Karpas-422 (cell line): ENCODE measurements around the gene EFCAB7. TPM values are rescaled to one million over a fixed set of nuclear protein-coding genes. Genes with fewer than 3 reads are reported as not detected.
"Not testable (repeated sequence)": the region's sequence is repeated elsewhere in the genome, so short reads cannot be mapped to it uniquely, and the experiment has no call there.

ENCODE experiments used
- DNase-seq: peaks from one replicate; pipeline ENCODE4 v3.0.0-alpha.2; 2015
- H2AFZ ChIP-seq: fragments of 200-600 bp; sonication (generic); 2 replicates; pipeline ENCODE4 v1.6.1; 2014; ENCODE audit warnings: antibody characterized with exemption, low read length, mixed read lengths
- H3K27ac ChIP-seq: fragments of 200-600 bp; sonication (generic); 2 replicates; pipeline ENCODE4 v1.5.1; 2014; ENCODE audit warnings: mild to moderate bottlenecking, low read length, moderate library complexity
- H3K27me3 ChIP-seq: fragments of 200-600 bp; sonication (generic); 2 replicates; pipeline ENCODE4 v1.6.1; 2014; ENCODE audit warnings: low read length, mixed read lengths
- H3K36me3 ChIP-seq: fragments of 200-600 bp; sonication (generic); 2 replicates; pipeline ENCODE4 v1.6.1; 2014; ENCODE audit warnings: low read length, mixed read lengths; ENCODE audit not compliant: insufficient read depth
- H3K4me1 ChIP-seq: fragments of 200-600 bp; sonication (generic); 2 replicates; pipeline ENCODE4 v1.6.1; 2014; ENCODE audit warnings: mild to moderate bottlenecking, low read length, mixed read lengths
- H3K4me2 ChIP-seq: fragments of 200-600 bp; sonication (generic); 2 replicates; pipeline ENCODE4 v1.6.1; 2014; ENCODE audit warnings: low read length, low read depth, mild to moderate bottlenecking; ENCODE audit not compliant: poor library complexity, severe bottlenecking
- H3K4me3 ChIP-seq: fragments of 200-600 bp; sonication (generic); 2 replicates; pipeline ENCODE4 v1.5.1; 2014; ENCODE audit warnings: mild to moderate bottlenecking, antibody characterized with exemption, low read length, mixed read lengths
- H3K79me2 ChIP-seq: fragments of 200-600 bp; sonication (generic); 2 replicates; pipeline ENCODE4 v1.6.1; 2014; ENCODE audit warnings: mild to moderate bottlenecking, low read length, mixed read lengths
- H3K9ac ChIP-seq: fragments of 200-600 bp; sonication (generic); 2 replicates; pipeline ENCODE4 v1.6.0; 2014; ENCODE audit warnings: low read length
- H3K9me2 ChIP-seq: fragments of 200-600 bp; sonication (generic), shearing (Covaris generic); replicated peaks from 2 replicates; pipeline ENCODE4 v1.6.0; 2014; ENCODE audit warnings: mild to moderate bottlenecking, low read length, moderate library complexity; ENCODE audit not compliant: insufficient read depth
- H3K9me3 ChIP-seq: fragments of 300-700, 200-600 bp; sonication (generic); 2 replicates; pipeline ENCODE4 v1.6.1; 2014; ENCODE audit warnings: low read length, mixed read lengths
- H4K20me1 ChIP-seq: fragments of 200-600 bp; sonication (generic); 2 replicates; pipeline ENCODE4 v1.6.1; 2014; ENCODE audit warnings: mild to moderate bottlenecking, antibody characterized with exemption, low read length, low read depth; ENCODE audit not compliant: insufficient read depth
- total RNA-seq: library from RNA; depleted of rRNA; stranded (reverse); fragments of >200 nt; shearing (Covaris generic); gene quantifications from 2 replicates; pipeline ENCODE4 v1.2.3, GENCODE V29; 2014; ENCODE audit warnings: low replicate concordance

Gene EFCAB7
- total RNA-seq, 1 experiment from 2014 or later: 20.0 TPM

DNA sequence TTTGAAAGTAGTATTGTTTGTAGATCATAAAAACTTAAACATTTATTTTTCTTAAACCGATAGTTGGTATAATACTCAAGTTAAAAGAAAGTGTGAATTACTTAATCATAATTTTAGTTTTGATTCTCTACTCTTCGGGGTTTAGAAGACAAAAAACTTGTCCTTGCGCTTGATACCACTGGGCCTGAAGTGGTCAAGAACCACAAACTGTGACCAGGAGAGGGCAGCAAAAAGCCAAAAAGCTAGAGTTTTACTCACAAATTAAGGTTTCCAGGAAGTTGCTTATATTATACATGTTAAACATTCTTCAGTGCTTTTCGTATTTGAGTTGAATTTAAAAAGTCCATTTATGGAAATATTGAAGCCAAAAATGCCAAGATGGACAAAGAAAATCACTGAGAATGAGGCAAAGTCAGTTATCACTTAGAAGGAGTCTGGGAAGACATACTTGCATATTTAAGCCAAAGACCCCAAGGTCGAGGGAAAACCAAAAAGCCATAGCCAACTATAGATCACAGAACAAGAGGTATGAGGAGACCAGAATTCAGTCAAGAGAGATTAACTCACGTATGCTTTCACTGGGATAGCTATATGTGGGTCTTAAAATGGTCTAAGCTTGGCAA is 34.2 kb downstream of the EFCAB7 start:
- H3K4me2 ChIP-seq: no peak overlapping the region
- H3K9me2 ChIP-seq: no peaks in the 10 kb centered on the region
- no peak overlapping the region for H3K9ac ChIP-seq
- no peaks in the 10 kb centered on the region for H3K27me3 ChIP-seq
- peak; percentile 72 for DNase-seq
- H3K4me1 ChIP-seq: no peaks in the 10 kb centered on the region
- no peak overlapping the region for H3K4me3 ChIP-seq
- H3K36me3 ChIP-seq: 0 out of 2 replicates have a peak, but pooled peaks cover 3% of the 10 kb centered on the region
- H3K9me3 ChIP-seq: no peaks in the 10 kb centered on the region
- H3K79me2 ChIP-seq: no peaks in the 10 kb centered on the region
- H4K20me1 ChIP-seq: no peaks in the 10 kb centered on the region
- H2AFZ ChIP-seq: peak overlapping the region; percentile 57
- no peak overlapping the region for H3K27ac ChIP-seq

- Histone ChIP-seq H3K36me3 (0 out of 2 replicates have a peak, but pooled peaks cover 3% of the 10 kb centered on the region), H3K4me3 (no peak overlapping the region), H4K20me1 (no peaks in the 10 kb centered on the region), H3K9me3 (no peaks in the 10 kb centered on the region), H2AFZ (no peak overlapping the region), H3K79me2 (peaks cover 2% of the 10 kb centered on the region; the same call in 1 of the 2 replicates), H3K27ac (no peak overlapping the region), H3K9ac (no peak overlapping the region), H3K4me2 (no peak overlapping the region), H3K4me1 (no peaks in the 10 kb centered on the region), H3K9me2 (no peaks in the 10 kb centered on the region), H3K27me3 (no peaks in the 10 kb centered on the region)
- DNase-seq: no peak
Measured at GRCh38 chr1:63559357-63559756, 36.0 kb downstream of the EFCAB7 start.

DNA sequence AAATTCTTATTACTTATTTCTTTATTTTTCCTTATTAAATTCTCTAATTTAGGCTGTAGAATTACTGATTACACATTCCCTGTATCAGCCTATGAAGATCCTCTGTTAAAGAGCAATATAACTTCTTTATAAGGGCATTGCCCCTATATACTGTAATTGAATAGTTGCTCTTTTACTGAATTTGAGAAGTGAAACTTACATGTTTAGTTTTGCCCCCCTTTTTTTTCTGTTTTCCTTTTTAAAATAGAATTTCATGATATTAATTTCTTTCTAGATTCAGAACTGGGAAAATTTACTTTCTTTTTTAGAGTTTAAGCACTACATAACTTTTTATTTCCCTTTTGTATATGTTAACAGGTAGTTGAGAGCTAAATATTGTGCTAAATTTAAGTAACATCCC is 40.4 kb downstream of the EFCAB7 start:
- Histone ChIP-seq H3K4me3 (no peak overlapping the region), H3K9ac (no peak overlapping the region), H3K4me1 (no peaks in the 10 kb centered on the region), H3K79me2 (peaks cover 2% of the 10 kb centered on the region; the same call in 1 of the 2 replicates), H3K9me3 (no peaks in the 10 kb centered on the region), H3K27me3 (no peaks in the 10 kb centered on the region), H3K9me2 (no peaks in the 10 kb centered on the region), H2AFZ (no peak overlapping the region), H3K4me2 (no peak overlapping the region), H3K27ac (no peak overlapping the region), H4K20me1 (no peaks in the 10 kb centered on the region), H3K36me3 (0 out of 2 replicates have a peak, but pooled peaks cover 3% of the 10 kb centered on the region)
- DNase-seq: no peak

DNA sequence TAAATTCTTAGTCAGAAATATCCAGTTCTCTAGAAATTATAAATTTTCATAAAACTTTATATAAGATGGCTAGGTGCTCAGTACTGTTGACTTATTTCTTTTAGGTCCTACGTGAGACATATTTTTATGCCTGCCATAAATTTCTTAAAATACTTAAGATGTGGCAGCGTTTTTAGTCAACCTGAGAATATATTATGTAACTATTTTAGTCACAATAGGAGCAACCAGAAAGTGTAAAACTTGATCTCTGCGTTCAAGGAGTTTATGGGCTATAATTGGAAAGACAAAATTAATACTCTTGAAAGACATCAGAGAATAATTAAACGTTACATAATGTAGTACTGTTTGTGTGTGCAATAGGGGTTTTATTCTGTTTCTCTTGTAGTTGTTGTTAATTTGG is 45.7 kb downstream of the EFCAB7 start:
- Histone ChIP-seq H3K9me3 (no peaks in the 10 kb centered on the region), H3K4me3 (no peak overlapping the region), H3K9ac (no peak overlapping the region), H3K4me1 (no peaks in the 10 kb centered on the region), H3K36me3 (no peaks in the 10 kb centered on the region), H3K79me2 (no peaks in the 10 kb centered on the region), H3K27ac (no peak overlapping the region), H2AFZ (no peak overlapping the region), H4K20me1 (no peaks in the 10 kb centered on the region), H3K9me2 (no peaks in the 10 kb centered on the region), H3K4me2 (no peak overlapping the region), H3K27me3 (no peaks in the 10 kb centered on the region)
- no peak for DNase-seq

GRCh38 chr1:63569640-63570316 is 46.5 kb downstream of the EFCAB7 start:
- Histone ChIP-seq H3K9ac (no peak overlapping the region), H2AFZ (no peak overlapping the region), H3K4me1 (no peaks in the 10 kb centered on the region), H3K27me3 (no peaks in the 10 kb centered on the region), H3K9me2 (no peaks in the 10 kb centered on the region), H3K4me2 (no peak overlapping the region), H3K27ac (no peak overlapping the region), H3K4me3 (no peak overlapping the region), H3K9me3 (no peaks in the 10 kb centered on the region), H3K79me2 (no peaks in the 10 kb centered on the region), H3K36me3 (no peaks in the 10 kb centered on the region), H4K20me1 (no peaks in the 10 kb centered on the region)
- DNase-seq: no peak

DNA sequence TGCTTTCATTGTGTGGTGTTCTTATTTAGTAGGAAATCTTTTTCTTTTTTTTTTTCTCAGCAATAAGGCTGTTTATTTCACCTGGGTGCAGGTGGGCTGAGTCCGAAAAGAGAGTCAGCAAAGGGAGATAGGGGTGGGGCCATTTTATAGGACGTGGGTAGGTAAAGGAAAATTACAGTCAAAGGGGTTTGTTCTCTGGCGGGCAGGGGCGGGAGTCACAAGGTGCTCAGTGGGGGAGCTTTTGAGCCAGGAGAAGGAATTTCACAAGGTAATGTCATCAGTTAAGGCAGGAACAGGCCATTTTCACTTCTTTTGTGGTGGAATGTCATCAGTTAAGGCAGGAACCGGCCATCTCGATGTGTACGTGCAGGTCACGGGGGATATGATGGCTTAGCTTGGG is 49.4 kb downstream of the EFCAB7 start:
- H3K79me2 ChIP-seq, H2AFZ ChIP-seq, H3K36me3 ChIP-seq, H3K4me3 ChIP-seq, H3K27ac ChIP-seq, DNase-seq, H4K20me1 ChIP-seq, H3K4me2 ChIP-seq, H3K27me3 ChIP-seq, H3K9ac ChIP-seq, H3K9me3 ChIP-seq, H3K9me2 ChIP-seq, H3K4me1 ChIP-seq: not testable (repeated sequence)

DNA sequence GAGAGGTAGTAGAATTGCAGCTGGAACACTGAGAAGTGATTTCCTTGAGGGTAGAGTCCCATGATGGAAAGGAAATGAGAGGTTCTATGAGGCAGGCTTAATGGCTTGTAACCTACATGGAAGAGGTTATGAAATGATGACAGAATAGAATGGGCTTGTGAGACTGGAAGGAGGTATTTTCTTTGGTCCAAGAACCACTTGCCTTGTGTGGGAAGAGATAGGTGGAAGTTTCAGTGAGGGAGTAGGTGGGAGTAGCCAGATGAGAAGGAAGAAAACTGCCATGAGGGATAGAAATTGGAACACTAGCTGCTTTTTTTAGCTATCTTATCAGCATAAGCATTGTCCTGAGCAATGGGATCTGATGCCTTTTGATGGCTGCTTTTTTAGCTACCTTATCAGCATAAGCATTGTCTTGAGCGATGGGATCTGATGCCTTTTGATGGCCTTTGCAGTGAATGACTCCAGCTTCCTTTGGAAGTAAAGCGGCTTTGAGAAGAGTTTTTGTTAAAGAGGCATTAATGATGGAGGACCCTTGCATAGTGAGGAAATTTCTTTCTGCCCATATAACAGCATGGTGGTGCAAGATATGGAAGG is 51.0 kb downstream of the EFCAB7 start:
- DNase-seq, H3K79me2 ChIP-seq, H4K20me1 ChIP-seq, H3K4me2 ChIP-seq, H3K9me3 ChIP-seq, H3K9ac ChIP-seq, H3K27me3 ChIP-seq, H3K4me3 ChIP-seq, H3K9me2 ChIP-seq, H3K27ac ChIP-seq, H2AFZ ChIP-seq, H3K36me3 ChIP-seq, H3K4me1 ChIP-seq: not testable (repeated sequence)

GRCh38 chr1:63575340-63575826 is 52.1 kb downstream of the EFCAB7 start:
- Histone ChIP-seq H4K20me1 (no peaks in the 10 kb centered on the region), H3K4me3 (no peak overlapping the region), H3K9ac (no peak overlapping the region), H3K27me3 (no peaks in the 10 kb centered on the region), H3K36me3 (peaks cover 2% of the 10 kb centered on the region; the same call in 1 of the 2 replicates), H3K4me2 (no peak overlapping the region), H3K9me3 (no peaks in the 10 kb centered on the region), H2AFZ (no peak overlapping the region), H3K27ac (no peak overlapping the region), H3K79me2 (no peaks in the 10 kb centered on the region), H3K9me2 (no peaks in the 10 kb centered on the region), H3K4me1 (no peaks in the 10 kb centered on the region)
- DNase-seq: peak; percentile 77
